Measurements from ENCODE around the gene WLS. TPM values are rescaled to one million over a fixed set of nuclear protein-coding genes. Genes with fewer than 3 reads are reported as not detected.

Gene WLS
- total RNA-seq, 1 experiment from 2014 or later, result 19.8 TPM

DNA sequence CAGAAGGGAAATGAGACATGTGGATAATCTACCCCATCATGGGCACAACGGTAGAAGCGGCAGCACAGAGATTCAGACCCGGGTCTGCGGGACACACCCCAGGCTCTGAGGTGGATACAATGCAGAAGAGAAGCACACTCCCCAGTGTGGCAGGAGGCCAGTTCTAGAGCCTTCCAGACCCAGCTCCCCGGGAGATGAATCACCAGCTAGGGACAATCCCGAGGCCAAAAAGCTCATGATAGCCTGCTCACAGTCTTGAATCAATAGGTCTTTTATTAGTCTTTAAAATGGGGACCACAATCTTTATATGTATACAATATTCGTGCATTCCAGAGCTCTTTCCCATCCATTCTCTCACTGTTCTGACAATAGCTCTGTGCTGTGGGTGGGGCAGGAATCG lies 124.6 kb downstream of the WLS start:
- no peak for TF ChIP-seq EZH2 (IDR thresholded peaks at IDR 0.05; ENCODE audit: low read depth)
- TF ChIP-seq, protein P1, sequence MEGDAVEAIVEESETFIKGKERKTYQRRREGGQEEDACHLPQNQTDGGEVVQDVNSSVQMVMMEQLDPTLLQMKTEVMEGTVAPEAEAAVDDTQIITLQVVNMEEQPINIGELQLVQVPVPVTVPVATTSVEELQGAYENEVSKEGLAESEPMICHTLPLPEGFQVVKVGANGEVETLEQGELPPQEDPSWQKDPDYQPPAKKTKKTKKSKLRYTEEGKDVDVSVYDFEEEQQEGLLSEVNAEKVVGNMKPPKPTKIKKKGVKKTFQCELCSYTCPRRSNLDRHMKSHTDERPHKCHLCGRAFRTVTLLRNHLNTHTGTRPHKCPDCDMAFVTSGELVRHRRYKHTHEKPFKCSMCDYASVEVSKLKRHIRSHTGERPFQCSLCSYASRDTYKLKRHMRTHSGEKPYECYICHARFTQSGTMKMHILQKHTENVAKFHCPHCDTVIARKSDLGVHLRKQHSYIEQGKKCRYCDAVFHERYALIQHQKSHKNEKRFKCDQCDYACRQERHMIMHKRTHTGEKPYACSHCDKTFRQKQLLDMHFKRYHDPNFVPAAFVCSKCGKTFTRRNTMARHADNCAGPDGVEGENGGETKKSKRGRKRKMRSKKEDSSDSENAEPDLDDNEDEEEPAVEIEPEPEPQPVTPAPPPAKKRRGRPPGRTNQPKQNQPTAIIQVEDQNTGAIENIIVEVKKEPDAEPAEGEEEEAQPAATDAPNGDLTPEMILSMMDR (conservative IDR thresholded peaks at IDR 0.05), result no peak
- Histone ChIP-seq H4K20me1 (ENCODE audit: insufficient read depth) (no peaks in the 10 kb centered on the region), H3K4me1 (replicated peaks; ENCODE audit: insufficient read depth) (no peaks in the 10 kb centered on the region), H3F3A (ENCODE audit: insufficient read depth, low read depth) (no peaks in the 10 kb centered on the region), H3K4me3 (no peak overlapping the region), H3K79me2 (ENCODE audit: low read depth) (no peaks in the 10 kb centered on the region), H3K9me2 (ENCODE audit: insufficient read depth) (no peaks in the 10 kb centered on the region), H3K27me3 (ENCODE audit: insufficient read depth, low read depth) (no peaks in the 10 kb centered on the region), H3K9me3 (ENCODE audit: insufficient read depth, low read depth) (no peaks in the 10 kb centered on the region), H3K27ac (no peak overlapping the region), H3K4me2 (no peak overlapping the region), H3K36me3 (ENCODE audit: low read depth) (no peaks in the 10 kb centered on the region), H2AFZ (no peak overlapping the region)
- peak in 1 of 2 experiments; percentile 25 for DNase-seq
- intact Hi-C loops (cut with micrococcal nuclease; ENCODE audit: unreplicated experiment), result no loop called here
- ChIA-PET CTCF (no interaction called here), POLR2A (ENCODE audit: unreplicated experiment) (no interaction called here)
- no TSS peak for BruUV-seq (replicated peaks)

DNA sequence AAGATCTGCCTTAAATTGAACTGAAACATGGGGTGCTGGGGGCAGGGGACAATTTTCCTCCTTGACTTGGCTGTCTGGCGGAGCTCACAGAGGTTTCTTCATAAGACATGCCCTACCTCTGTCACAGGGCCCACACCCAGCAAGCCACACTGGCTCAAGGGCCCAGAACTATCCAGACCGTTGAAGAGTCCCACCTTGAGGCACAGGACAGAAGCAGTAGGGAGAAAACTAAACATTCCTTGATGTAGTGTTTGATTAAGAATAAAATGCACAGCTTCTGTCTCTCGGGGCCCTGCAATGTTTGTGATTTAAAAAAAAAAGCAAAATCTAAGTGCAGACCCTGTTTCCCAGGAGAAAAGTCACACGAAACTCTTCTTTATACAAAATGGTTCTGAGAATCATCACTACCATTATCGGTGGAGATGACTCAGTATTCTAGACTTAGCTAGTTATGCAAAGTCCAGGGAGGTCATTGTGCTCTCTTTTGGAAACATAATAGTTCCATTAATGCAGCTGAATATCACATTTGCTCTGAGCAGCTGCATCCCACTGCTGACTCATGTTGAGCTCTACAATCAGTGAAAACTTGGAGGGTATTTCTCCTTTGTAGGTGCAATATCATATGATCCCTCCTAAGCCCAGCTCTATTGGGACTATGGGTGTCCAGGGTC lies 128.3 kb downstream of the WLS start:
- ChIA-PET POLR2A (ENCODE audit: unreplicated experiment) (no interaction called here), CTCF (interaction anchor here (0.7 kb wide), 1 partner anchor 53 kb away, joined by 3 read pairs; no protein-coding TSS in a partner anchor)
- H3K4me1 ChIP-seq (replicated peaks; ENCODE audit: insufficient read depth), result no peaks in the 10 kb centered on the region
- no peaks in the 10 kb centered on the region for H3K9me2 ChIP-seq (ENCODE audit: insufficient read depth)
- intact Hi-C loops (cut with micrococcal nuclease; ENCODE audit: unreplicated experiment), result no loop called here
- TF ChIP-seq, protein P1 (conservative IDR thresholded peaks at IDR 0.05), result no peak
- no peak for TF ChIP-seq EZH2 (IDR thresholded peaks at IDR 0.05; ENCODE audit: low read depth)
- H3K4me2 ChIP-seq, result no peak overlapping the region
- no peaks in the 10 kb centered on the region for H3F3A ChIP-seq (ENCODE audit: insufficient read depth, low read depth)
- H3K9me3 ChIP-seq (ENCODE audit: insufficient read depth, low read depth), result no peaks in the 10 kb centered on the region
- H3K36me3 ChIP-seq (ENCODE audit: low read depth), result no peaks in the 10 kb centered on the region
- no TSS peak for BruUV-seq (replicated peaks)
- no peak overlapping the region for H2AFZ ChIP-seq
- H4K20me1 ChIP-seq (ENCODE audit: insufficient read depth), result no peaks in the 10 kb centered on the region
- no peak overlapping the region for H3K4me3 ChIP-seq
- no peak overlapping the region for H3K27ac ChIP-seq
- H3K79me2 ChIP-seq (ENCODE audit: low read depth), result no peaks in the 10 kb centered on the region
- H3K27me3 ChIP-seq (ENCODE audit: insufficient read depth, low read depth), result no peaks in the 10 kb centered on the region
- DNase-seq, result no peak

DNA sequence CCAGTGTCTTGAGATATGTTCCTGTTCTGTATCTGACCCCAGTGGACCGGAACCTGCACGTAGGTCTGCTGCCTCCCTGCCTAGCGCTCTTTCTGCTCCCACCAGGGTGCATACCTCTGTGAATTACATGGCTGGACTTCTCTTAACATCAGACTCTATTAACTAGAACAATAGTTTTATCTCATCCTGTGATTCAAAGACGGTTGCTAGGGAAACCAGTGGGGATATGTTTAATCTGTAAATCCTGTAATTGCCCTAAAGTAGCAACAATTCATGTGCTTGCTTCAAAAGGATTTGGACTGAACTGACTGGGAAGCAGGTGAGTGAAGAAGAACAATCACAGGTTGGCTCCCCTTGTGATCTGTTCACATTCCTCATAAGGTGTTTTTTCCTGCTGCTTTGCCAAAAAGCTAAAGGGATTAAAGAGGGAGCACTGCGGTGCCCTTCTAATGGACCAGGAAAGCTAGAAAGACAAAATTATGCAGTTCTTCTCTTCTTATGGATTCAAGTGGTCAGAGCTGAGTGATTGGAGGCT lies 129.2 kb downstream of the WLS start:
- no peaks in the 10 kb centered on the region for H3K4me1 ChIP-seq (replicated peaks; ENCODE audit: insufficient read depth)
- BruUV-seq (replicated peaks), result no TSS peak
- H3K4me2 ChIP-seq, result no peak overlapping the region
- no peaks in the 10 kb centered on the region for H4K20me1 ChIP-seq (ENCODE audit: insufficient read depth)
- POLR2A ChIA-PET (ENCODE audit: unreplicated experiment), result no interaction called here
- no peak for DNase-seq
- no peak overlapping the region for H3K4me3 ChIP-seq
- H3K36me3 ChIP-seq (ENCODE audit: low read depth), result no peaks in the 10 kb centered on the region
- no peak overlapping the region for H3K27ac ChIP-seq
- no peaks in the 10 kb centered on the region for H3K27me3 ChIP-seq (ENCODE audit: insufficient read depth, low read depth)
- no peak for TF ChIP-seq EZH2 (IDR thresholded peaks at IDR 0.05; ENCODE audit: low read depth)
- TF ChIP-seq, protein P1 (conservative IDR thresholded peaks at IDR 0.05), result no peak
- CTCF ChIA-PET, result no interaction called here
- intact Hi-C loops (cut with micrococcal nuclease; ENCODE audit: unreplicated experiment), result no loop called here
- no peaks in the 10 kb centered on the region for H3K9me3 ChIP-seq (ENCODE audit: insufficient read depth, low read depth)
- no peaks in the 10 kb centered on the region for H3K79me2 ChIP-seq (ENCODE audit: low read depth)
- no peaks in the 10 kb centered on the region for H3F3A ChIP-seq (ENCODE audit: insufficient read depth, low read depth)
- H3K9me2 ChIP-seq (ENCODE audit: insufficient read depth), result no peaks in the 10 kb centered on the region
- H2AFZ ChIP-seq, result no peak overlapping the region
